AG09309 (cell line): ENCODE results near the gene C8A.

ENCODE experiments used
- DNase-seq: peaks from one replicate; pipeline ENCODE4 v3.0.0-alpha.2; 2010; ENCODE audit warnings: low read depth
- H3K4me3 ChIP-seq: 2 replicates; pipeline ENCODE4 v1.5.1; 2011; ENCODE audit warnings: mild to moderate bottlenecking, low read depth, low read length, moderate library complexity; ENCODE audit not compliant: control insufficient read depth
- CTCF ChIP-seq: IDR thresholded peaks from 2 replicates; pipeline ENCODE4 v1.5.1; 2011; ENCODE audit warnings: mild to moderate bottlenecking, low read depth, low read length, inconsistent platforms; ENCODE audit not compliant: insufficient read depth, control insufficient read depth; ENCODE audit errors: missing control alignments

C8A gene

GRCh38 chr1:56845343-56845742 is 9.3 kb upstream of the C8A start:
- TF ChIP-seq CTCF = no peak
- no peak for DNase-seq

GRCh38 chr1:56849750-56850149 is 4.8 kb upstream of the C8A start:
- H3K4me3 ChIP-seq = no peak overlapping the region
- TF ChIP-seq CTCF = no peak
- DNase-seq = no peak

More at GRCh38 chr1:56845343-56845742, 9.3 kb upstream of the C8A start:
- no peak overlapping the region for H3K4me3 ChIP-seq

- H3K4me3 ChIP-seq = no peak overlapping the region
- no peak for DNase-seq
Measured at GRCh38 chr1:56850411-56850810, 4.2 kb upstream of the C8A start.

GRCh38 chr1:56850922-56851321 is 3.7 kb upstream of the C8A start:
- DNase-seq = no peak
- TF ChIP-seq CTCF = no peak

More at GRCh38 chr1:56850411-56850810, 4.2 kb upstream of the C8A start:
- no peak for TF ChIP-seq CTCF

GRCh38 chr1:56852476-56852875 is 2.1 kb upstream of the C8A start:
- TF ChIP-seq CTCF = no peak
- no peak overlapping the region for H3K4me3 ChIP-seq
- DNase-seq = no peak

More at GRCh38 chr1:56850922-56851321, 3.7 kb upstream of the C8A start:
- no peak overlapping the region for H3K4me3 ChIP-seq

GRCh38 chr1:56855190-56855589 is 593 bp downstream of the C8A start:
- no peak for TF ChIP-seq CTCF
- no peak for DNase-seq
- no peak overlapping the region for H3K4me3 ChIP-seq

- TF ChIP-seq CTCF = no peak
- H3K4me3 ChIP-seq = no peak overlapping the region
- no peak for DNase-seq
Measured at GRCh38 chr1:56856186-56856585, 1.6 kb downstream of the C8A start.
